NCI-H2081 (cell line): ENCODE results near the gene DCK.
"Not testable (repeated sequence)": the region's sequence is repeated elsewhere in the genome, so short reads cannot be mapped to it uniquely, and the experiment has no call there.

Source experiments
- DNase-seq, 2 experiments: peaks; one replicate each; lab custom pipeline; 2025; lab: John Stamatoyannopoulos, UW

Gene DCK

DNA sequence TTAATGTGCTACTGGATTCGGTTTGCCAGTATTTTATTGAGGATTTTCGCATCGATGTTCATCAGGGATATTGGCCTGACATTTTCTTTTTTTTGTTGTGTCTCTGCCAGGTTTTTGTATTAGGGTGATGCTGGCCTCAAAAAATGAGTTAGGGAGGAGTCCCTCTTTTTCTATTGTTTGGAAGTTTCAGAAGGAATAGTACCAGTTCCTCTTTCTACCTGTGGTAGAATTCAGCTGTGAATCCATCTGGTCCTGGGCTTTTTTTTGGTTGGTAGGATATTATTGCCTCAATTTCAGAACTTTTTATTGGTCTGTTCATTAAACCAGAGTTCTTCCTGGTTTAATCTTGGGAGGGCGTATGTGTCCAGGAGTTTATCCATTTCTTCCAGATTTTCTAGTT, 7.9 kb downstream of the DCK start:
- not testable (repeated sequence) for DNase-seq

DNA sequence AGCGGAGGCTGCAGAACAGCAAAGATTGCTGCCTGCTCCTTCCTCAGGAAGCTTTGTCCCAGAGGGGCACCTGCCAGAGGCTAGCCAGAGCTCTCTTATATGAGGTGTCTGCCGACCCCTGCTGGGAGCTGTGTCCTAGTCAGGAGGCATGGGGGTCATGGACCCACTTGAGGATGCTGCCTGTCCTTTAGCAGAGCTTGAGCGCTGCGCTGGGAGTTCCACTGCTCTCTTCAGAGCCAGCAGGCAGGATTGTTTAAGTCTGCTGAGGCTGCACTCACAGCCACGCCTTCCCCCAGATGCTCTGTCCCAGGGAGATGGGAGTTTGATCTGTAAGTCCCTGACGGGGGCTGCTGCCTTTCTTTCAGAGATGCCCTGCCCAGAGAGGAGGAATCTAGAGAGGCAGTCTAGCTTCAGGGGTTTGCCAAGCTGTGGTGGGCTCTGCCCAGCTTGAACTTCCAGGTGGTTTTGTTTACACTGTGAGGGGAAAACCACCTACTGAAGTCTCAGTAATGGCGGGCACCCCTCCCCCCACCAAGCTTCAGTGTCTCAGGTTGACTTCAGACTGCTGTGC, 10.9 kb downstream of the DCK start:
- DNase-seq: no peak

DNA sequence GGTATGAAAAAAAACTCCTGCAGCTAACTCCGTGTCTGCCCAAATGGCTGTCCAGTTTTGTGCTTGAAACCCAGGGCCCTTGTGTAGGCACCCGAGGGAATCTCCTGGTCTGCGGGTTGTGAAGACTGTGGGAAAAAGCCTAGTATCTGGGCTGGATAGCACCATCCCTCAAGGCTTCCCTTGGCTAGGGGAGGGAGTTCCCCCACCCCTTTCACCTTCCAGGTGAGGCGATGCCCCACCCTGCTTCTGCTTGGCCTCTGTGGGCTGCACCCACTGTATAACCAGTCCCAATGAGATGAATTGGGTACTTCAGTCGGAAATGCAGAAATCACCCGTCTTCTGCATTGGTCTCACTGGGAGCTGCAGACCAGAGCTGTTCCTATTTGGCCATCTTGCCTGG, 11.6 kb downstream of the DCK start:
- not testable (repeated sequence) for DNase-seq

DNA sequence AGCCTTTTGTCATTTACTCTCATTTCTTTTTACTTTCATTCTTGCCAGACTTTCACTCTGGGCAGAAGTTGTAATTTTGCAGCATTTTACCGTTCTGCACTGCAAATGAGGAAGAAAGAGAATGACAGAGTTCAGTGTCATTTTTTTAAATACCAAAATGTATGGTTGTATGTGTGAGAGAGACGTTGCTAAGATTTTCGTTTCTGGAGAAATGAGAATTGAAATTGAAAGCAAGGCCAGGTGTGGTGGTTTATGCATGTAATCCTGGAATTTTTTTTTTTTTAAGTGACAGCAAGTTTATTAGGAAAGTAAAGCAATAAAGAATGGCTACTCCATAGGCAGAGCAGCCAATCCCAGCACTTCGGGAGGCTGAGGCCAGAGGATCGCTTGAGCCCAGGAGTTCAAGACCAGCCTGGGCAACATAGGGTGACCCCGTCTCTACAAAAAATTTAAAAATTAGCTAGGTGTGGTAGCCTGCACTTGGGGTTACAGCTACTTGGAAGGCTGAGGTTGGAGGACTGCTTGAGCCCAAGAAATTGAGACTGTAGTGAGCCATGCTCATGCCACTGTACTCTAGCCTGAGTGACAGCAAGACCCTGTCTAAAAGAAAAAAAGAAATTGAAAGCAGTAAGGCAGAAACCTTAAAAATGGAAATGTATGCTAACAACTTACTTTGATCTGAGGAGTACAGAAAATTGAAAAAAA, 12.9 kb downstream of the DCK start:
- DNase-seq: no peak

DNA sequence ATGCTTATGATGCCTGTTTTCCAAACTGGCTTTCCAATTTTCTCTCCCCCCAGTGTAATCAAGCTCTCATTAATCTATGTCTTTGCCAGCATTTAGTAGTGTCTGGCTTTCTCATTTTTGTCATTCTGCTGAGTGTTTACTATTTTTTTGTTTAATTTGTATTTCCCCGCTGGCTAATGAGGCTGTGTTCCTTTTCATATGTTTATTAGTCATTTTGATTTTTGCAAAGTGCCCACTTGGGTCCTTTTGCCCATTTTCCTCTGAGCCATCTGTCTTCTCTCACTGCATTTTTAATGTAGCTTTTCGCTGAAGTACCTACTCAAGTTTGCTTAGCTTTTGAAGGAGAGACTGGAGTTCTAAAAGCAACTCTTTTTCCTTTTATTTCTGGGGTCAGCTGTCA, 14.7 kb downstream of the DCK start:
- no peak for DNase-seq

DNA sequence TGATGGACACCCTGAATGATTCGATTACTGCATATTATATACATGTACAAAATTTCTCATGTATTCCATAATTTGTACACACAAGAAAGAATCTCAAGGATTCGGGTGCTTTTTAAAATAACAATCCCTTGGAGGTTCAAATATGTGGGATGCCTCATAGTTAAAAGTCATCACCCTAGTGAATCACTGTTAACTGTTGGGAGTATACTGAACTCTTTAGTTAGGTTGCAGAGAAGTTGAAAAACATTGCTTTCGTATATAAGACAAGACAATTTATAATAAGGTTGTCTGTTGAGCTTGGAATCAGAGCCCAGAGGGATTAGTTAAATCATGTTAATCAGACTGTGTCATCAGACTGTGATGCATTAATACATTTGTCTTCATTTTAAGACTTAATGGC, 15.6 kb downstream of the DCK start:
- no peak for DNase-seq

DNA sequence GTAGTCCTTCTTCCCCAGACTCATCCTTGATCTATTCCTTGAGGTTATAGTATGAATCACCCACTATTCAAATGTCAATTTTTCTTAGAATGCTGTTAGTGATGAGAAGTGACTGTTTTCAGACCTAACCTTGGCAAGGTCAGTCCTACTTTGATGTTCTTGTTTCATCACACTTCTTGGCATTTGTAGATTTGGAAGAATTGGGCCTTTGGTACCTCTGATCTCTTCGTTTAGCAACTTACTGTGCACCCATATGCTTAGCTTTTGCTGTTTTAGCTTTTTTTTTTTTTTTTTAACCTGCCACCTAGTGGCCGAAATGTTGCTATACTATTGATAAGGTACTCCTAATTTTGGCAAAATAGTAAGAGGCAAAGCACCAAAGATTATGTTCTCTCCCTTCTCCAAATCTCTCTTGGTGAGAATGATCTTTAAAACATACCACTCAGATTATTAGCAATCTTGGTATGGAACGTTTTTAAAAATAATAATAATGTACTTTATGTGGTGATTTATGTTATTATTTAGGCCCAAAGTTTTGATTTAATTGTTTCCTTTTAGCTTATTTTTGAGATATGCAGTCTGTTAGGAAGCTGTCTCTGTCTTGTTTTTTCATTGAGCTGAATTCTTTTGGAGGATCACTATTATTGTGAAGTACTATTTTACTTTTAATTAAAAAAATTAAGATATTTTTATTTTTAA, 16.6 kb downstream of the DCK start:
- peak; percentile 15 to 27 for DNase-seq

DNA sequence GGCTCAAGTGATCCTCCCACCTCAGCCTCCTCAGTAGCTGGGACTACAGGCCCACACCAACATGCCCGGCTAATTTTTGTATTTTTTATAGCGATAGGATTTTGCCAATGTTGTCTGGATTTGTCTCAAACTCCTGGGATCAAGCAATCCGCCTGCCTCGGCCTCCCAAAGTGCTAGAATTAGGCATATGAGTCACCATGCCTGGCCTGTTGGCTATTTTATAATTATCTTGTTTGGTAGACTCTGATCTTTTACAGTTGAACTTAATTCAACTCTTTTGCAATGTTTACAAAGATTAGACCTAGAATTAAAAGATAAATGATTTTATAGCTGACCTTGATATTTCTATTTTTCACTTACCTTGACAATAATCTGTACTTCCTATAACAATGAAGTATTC, 18.0 kb downstream of the DCK start:
- DNase-seq: no peak

DNA sequence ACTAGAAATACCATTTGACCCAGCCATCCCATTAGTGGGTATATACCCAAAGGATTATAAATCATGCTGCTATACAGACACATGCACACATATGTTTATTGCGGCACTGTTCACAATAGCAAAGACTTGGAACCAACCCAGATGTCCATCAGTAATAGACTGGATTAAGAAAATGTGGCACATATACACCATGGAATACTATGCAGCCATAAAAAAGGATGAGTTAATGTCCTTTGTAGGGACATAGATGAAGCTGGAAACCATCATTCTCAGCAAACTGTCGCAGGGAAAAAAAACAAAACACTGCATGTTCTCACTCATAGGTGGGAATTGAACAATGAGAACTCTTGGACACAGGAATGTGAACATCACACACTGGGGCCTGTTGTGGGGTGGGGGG, 23.9 kb downstream of the DCK start:
- DNase-seq: not testable (repeated sequence)

DNA sequence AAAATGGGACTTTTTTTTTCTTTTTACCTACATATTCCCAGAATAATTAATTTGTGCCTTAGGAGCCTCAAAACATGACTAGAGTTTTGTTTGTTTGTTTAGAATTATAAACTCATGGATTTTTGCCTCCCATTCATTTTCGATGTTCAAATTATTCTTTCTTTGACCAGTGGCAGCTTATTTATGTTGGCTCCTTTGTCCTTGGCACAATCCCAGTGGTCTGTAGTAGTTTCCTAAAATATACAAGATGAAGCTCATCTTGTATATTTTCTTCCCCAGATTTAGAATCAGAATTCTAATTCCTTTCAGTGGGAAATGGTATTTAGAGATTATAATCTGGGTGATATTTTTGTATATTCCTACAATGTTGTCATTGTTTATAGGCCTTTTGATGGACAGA, 27.2 kb downstream of the DCK start:
- DNase-seq: no peak

DNA sequence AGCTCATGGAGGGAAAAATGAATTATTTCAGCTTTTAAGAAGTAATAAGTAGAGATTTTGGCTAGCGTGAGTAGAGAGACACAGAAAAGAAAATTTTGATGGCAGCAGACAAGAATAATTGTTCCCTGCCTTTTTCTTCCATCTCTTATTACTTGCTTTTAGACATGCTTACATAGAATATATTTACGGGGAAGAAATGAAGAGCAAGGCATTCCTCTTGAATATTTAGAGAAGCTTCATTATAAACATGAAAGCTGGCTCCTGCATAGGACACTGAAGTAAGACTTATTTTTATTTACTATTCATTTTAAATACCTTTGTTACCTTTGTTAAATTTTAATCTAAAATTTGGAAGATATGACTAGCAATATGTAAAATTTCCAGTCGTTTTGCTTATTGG, 32.2 kb downstream of the DCK start:
- no peak for DNase-seq

DNA sequence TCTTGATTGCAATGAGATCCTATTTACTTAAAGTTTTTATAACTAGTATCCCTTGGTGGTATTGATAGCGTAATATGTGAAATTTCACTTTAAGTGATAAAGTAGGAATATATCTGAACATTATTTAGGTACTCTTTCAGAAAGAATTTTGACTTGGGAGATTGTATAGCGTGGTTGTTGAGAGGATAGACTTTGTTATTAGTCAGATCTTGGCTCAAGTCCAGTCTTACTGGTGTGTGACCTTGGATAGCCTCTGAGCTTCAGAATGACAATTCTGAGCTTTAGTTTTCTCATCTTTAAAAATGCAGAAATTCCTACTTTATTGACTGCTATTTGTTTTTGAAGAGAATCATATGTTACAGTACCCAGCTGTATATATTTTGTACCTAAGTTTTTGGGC, 32.6 kb downstream of the DCK start:
- no peak for DNase-seq

DNA sequence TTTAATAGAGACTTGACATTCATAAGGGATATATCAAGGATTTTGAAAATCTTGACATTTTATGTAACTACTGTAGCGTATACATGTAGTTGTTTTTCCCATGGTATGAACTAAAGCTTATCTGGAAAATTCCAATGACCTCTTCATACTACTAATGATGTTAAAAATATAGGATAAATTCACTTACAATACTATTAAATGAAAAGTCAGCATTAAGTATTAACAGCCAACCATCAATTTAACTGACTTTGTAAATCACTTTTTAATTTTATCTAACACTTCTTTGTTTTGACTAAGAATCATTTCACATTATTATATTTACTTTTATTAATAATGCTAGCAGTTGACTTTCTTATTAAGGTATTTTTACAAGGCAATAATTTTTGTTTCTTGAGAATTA, 34.2 kb downstream of the DCK start:
- DNase-seq: no peak

DNA sequence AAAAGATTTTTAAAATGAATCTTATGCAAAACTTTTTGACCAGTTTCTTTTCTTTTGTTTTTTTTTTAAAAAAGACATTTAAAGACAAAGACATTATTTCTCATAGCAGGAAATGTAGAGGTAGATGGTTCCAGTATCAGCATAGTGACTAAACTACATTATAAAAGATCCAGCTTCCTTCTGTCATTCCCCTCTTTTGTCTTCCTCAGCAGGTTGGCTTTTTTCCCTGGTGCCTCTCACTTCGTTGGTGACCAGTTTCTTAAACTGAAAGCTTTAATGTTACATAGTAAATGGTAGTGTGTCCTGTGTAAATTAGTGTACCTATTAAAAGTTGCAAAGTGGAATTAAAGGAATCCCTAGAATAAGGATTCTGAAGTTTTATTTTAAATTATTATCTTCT, 36.1 kb downstream of the DCK start:
- DNase-seq: no peak

DNA sequence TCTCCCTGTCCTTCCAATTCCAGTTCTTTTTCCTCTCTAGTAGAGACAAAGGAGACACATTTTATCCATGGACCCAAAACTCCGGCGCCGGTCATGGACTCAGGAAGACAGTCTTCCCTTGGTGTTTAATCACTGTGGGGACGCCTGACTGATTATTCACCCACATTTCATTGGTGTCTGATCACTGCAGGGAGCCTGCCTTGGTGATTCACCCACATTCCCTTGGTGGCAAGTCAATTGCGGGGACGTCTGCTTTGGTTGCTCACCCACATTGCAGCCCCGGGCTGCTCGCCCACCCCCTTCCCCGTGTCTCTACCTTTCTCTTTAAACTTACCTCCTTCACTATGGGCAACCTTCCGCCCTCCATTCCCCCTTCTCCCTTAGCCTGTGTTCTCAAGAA, 38.7 kb downstream of the DCK start:
- not testable (repeated sequence) for DNase-seq

DNA sequence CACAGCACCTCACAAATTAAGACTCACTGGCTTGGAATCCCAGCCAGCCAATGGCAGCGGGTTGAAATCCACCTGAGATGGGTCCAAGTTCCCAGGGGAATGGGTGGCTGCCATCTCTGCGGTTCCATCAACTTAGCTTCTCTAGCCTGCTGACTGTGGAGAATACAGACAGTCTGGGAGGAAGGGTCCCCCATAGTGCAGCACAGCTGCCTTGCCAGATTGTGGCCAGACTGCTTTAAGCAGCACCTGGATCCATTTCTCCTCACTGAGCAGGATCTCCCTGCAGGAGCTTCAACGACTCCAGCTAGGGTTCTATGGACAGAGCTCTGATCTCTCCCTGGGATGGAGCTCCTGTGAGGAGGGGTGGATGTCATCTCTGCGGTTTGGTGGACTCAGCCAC, 51.8 kb downstream of the DCK start:
- no peak for DNase-seq

DNA sequence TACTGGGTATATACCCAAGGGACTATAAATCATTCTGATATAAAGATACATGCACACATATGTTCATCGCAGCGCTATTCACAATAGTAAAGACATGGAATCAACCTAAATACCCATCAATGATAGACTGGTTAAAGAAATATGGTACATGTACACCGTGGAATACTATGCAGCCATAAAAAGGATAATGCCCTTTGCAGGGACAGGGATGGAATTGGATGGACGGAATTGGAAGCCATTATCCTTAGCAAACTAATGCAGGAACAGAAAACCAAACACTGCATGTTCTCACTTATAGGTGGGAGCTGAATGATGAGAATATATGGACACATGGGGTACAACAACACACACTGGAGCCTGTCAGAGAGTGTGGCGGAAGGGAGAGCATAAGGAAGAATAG, 55.9 kb downstream of the DCK start:
- DNase-seq: no peak

DNA sequence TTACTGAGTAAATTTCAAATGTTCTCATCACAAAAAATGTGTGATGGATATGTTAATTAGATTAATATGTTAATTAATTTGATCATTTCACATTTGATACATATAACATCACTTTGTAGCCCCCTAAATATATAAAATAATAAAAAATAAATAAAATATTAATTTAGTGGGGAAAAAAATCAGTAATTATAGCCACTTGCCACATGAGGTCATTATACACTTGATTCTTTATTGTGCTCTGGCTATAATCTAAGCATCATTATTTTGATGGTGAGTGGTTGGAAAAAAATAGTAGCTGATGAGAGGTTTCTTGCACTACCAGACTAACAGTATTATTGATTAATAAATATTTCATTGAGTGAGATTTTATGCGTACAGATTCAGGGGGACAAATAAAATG, 57.4 kb downstream of the DCK start:
- no peak for DNase-seq

DNA sequence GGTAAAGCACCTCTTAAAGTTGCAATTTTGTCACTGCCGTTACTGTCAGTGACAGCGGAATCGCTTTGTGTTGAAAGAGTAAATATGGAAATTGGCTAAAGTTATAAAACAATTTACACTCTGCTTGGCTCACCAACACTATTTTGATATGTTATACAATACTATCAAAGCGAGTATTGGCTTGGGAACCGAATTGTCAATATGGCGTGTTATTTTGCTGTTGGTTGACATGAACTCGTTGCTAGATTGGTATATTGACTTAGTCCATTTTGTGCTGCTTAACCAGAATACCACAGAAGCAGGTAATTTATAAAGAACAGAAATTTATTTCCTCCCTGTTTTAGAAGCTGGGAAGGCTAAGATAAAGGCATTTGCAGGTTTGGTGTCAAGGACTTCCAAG, 58.6 kb downstream of the DCK start:
- no peak for DNase-seq

DNA sequence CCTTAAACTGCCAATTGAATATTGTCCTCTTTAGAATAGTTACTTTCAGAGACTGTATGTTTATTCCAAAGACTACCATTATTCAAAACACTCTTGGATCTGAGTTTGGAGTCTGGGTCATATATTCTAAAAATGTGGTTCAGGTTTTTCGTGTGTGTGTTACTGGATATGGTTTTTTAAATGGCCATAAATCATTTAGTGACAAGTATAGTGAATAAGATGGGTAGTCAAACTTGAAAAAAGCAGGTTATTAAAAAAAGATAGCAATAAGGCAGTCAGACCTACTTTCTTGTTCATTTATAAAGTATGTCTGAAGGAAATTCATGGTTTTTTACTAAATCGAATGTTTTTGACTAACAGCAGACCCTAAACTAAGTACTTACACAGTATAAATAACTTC, 59.3 kb downstream of the DCK start:
- no peak for DNase-seq

DNA sequence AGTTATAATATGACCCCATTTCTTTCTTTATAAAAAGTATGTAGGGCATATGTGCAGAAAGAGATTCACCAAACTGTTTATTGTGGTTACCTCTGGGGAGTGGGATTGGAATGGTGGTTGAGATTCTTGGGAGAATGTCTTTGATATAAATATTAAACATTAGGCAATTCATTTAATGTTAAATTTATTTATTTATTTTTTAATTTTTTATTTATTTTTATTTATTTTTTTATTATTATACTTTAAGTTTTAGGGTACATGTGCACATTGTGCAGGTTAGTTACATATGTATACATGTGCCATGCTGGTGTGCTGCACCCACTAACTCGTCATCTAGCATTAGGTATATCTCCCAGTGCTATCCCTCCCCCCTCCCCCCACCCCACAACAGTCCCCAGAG, 60.2 kb downstream of the DCK start:
- DNase-seq: not testable (repeated sequence)

DNA sequence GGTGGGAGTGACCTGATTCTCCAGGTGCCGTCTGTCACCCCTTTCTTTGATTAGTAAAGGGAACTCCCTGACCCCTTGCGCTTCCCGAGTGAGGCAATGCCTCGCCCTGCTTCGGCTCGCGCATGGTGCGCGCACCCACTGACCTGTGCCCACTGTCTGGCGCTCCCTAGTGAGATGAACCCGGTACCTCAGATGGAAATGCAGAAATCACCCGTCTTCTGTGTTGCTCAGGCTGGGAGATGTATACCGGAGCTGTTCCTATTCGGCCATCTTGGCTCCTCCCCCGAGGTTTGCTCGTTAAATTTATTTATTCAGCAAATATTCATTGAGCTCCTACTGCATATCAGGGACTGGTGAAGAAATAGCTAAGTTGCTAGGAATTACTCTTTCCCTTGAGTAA, 66.1 kb downstream of the DCK start:
- DNase-seq: peak; percentile 18 to 30

DNA sequence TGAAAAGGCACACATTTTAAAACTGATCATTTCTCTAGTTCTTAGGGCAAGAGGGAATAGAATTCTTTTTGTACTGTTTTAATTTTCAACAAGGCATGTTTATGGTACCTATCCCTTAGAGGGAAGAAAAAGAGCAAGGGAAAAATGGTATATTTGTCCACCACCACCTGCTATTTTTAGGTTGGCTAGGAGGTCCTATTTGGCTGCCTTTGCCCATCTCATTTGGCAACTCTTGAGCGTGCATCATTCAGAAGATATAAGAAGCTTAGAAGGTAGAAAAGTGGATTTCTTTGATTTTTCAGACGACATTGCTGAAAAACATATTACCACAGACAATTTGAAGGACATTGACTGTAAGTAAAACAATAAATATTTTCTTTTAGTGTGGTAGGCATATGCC, 69.0 kb downstream of the DCK start:
- no peak for DNase-seq

DNA sequence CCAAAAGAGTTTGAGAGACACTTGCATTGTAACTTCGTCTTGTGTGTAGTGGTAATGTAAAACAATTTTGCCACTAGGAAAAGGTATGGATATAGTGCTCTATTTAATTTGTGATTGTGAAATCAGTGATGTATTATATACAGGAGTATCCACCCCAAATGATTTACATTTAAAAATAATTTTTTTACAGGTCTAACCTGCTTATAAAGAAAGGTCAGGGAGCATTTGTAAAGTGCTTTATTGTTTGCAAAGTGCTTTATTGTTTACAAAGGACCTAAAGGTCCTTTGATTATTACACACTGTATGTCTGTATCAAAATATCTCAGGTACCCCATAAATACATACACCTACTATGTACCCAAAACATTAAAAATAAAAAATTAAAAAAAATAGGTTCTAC, 70.3 kb downstream of the DCK start:
- DNase-seq: no peak
